Activated CD4-positive, alpha-beta T cell treated with anti-CD3 and anti-CD28 coated beads, Interleukin-2, amount 10 ng/mL, durations not matched to agents 24 days and 14 days (primary cell): Measurements from ENCODE around the gene SLC35E3. TPM values are rescaled to one million over a fixed set of nuclear protein-coding genes. Genes with fewer than 3 reads are reported as not detected.
"Not testable (repeated sequence)": the region's sequence is repeated elsewhere in the genome, so short reads cannot be mapped to it uniquely, and the experiment has no call there.

Experiments used
- DNase-seq: peaks from one replicate; pipeline ENCODE4 v3.0.0; 2022
- H3K27ac Mint-ChIP-seq: one replicate; pipeline ENCODE4 v1.8.0; 2022; ENCODE audit warnings: mild to moderate bottlenecking, mixed read lengths
- H3K27me3 Mint-ChIP-seq: one replicate; pipeline ENCODE4 v1.8.0; 2022; ENCODE audit warnings: mixed read lengths
- H3K36me3 Mint-ChIP-seq: one replicate; pipeline ENCODE4 v1.8.0; 2022; ENCODE audit warnings: low read depth, mild to moderate bottlenecking, mixed read lengths
- H3K4me1 Mint-ChIP-seq: one replicate; pipeline ENCODE4 v1.8.0; 2021; ENCODE audit warnings: mixed read lengths
- H3K4me3 Mint-ChIP-seq: one replicate; pipeline ENCODE4 v1.8.0; 2022; ENCODE audit warnings: mild to moderate bottlenecking, moderate library complexity, mixed read lengths
- H3K9me3 Mint-ChIP-seq: one replicate; pipeline ENCODE4 v1.8.0; 2021; ENCODE audit warnings: mixed read lengths
- intact Hi-C: fragments of 100-400 bp; cut with micrococcal nuclease; formaldehyde crosslinking; loops from one replicate; pipeline ENCODE4 v1.15.1; 2023
- total RNA-seq: library from RNA; stranded (reverse); gene quantifications from 2 replicates; pipeline ENCODE4 v1.2.3, GENCODE V29; 2022

SLC35E3 gene
- total RNA-seq, 1 donor from 2014 or later, result 4.2 TPM

DNA sequence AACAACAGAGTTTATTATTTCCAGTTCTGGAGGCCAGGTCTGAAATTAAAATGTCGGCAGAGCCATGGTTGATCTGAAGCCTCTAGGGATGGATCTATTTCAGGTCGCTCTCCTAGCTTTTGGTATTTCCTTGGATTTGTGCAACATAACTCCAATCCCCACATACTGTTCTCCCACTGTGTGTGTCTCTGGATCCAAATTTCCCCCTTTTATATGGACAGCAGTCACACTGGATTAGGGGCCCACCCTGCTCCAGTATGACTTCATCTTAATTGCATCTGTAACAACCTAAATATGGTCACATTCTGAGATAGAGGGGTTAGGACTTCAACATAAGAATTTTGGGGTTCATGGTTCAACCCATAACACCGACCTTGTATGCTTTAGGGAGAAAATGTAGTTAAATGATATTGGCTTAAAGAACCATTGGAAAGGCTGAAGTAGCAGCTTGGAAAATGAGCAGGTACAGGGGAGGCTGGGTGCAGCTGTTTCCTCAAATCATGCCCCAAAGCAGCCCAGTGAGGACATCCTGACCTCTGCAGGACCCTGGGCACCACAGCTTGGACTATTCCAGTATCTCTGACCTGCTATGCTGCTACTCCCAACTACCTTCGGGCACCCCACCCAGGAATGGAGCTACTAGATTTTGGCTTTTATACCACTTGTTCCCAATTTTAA, 48.1 kb downstream of the SLC35E3 start:
- H3K27me3 Mint-ChIP-seq, result no peaks in the 10 kb centered on the region
- no peaks in the 10 kb centered on the region for H3K9me3 Mint-ChIP-seq
- H3K36me3 Mint-ChIP-seq, result no peaks in the 10 kb centered on the region
- no peak overlapping the region for H3K27ac Mint-ChIP-seq
- no peak for DNase-seq
- no peaks in the 10 kb centered on the region for H3K4me1 Mint-ChIP-seq
- no peak overlapping the region for H3K4me3 Mint-ChIP-seq
- intact Hi-C loops, result no loop called here

DNA sequence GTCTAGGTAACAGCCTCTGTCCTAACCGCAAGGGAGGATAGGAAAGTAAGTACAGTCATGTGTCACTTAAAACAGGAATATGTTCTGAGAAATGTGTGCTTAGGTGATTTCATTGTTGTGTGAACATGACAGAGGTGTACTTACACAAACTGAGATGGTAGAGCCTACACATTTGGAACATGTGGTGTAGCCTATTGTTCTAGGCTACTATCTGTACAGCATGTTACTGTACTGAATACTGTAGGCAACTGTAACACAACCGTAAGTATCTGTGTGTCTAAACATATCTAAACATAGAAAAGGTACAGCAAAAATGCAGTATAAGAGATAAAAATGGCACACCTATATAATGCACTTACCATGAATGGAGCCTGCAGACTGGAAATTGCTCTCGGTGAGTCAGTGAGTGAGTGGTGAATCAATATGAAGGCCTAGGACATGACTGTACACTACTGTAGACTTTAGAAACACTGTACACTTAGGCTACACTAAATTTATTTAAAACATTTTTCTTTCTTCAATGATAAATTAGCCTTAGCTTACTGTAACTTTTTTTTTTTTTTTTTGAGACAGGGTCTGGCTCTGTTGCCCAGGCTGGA, 48.8 kb downstream of the SLC35E3 start:
- Mint-ChIP-seq H3K4me3 (no peak overlapping the region), H3K27me3 (no peaks in the 10 kb centered on the region), H3K27ac (no peak overlapping the region), H3K4me1 (no peaks in the 10 kb centered on the region), H3K9me3 (no peaks in the 10 kb centered on the region), H3K36me3 (no peaks in the 10 kb centered on the region)
- intact Hi-C loops, result no loop called here
- no peak for DNase-seq

GRCh38 chr12:68796399-68796798, 50.4 kb downstream of the SLC35E3 start:
- Mint-ChIP-seq H3K4me3 (no peak overlapping the region), H3K36me3 (no peaks in the 10 kb centered on the region), H3K27me3 (no peaks in the 10 kb centered on the region), H3K9me3 (no peaks in the 10 kb centered on the region), H3K4me1 (no peaks in the 10 kb centered on the region), H3K27ac (no peak overlapping the region)
- no peak for DNase-seq
- intact Hi-C loops, result no loop called here

GRCh38 chr12:68798882-68799234, 52.9 kb downstream of the SLC35E3 start:
- no peaks in the 10 kb centered on the region for H3K9me3 Mint-ChIP-seq
- no peak overlapping the region for H3K27ac Mint-ChIP-seq
- intact Hi-C loops, result no loop called here
- no peaks in the 10 kb centered on the region for H3K27me3 Mint-ChIP-seq
- no peak for DNase-seq
- H3K36me3 Mint-ChIP-seq, result no peaks in the 10 kb centered on the region
- no peak overlapping the region for H3K4me3 Mint-ChIP-seq
- H3K4me1 Mint-ChIP-seq, result peaks cover 4% of the 10 kb centered on the region

GRCh38 chr12:68800294-68800693, 54.3 kb downstream of the SLC35E3 start:
- Mint-ChIP-seq H3K27ac (no peak overlapping the region), H3K36me3 (no peaks in the 10 kb centered on the region), H3K27me3 (no peaks in the 10 kb centered on the region), H3K4me3 (no peak overlapping the region), H3K9me3 (no peaks in the 10 kb centered on the region), H3K4me1 (peaks cover 5% of the 10 kb centered on the region)
- intact Hi-C loops, result loop anchor here (10.0 kb wide), 3 partner anchors 305 to 575 kb away; partner anchors contain the start of gene IL26
- DNase-seq, result no peak

- intact Hi-C loops, result loop anchor here (10.0 kb wide), 3 partner anchors 306 to 576 kb away; partner anchors contain the start of gene IL26
- not testable (repeated sequence) for H3K27ac Mint-ChIP-seq, DNase-seq, H3K4me3 Mint-ChIP-seq, H3K9me3 Mint-ChIP-seq, H3K36me3 Mint-ChIP-seq, H3K4me1 Mint-ChIP-seq, H3K27me3 Mint-ChIP-seq
Observed at GRCh38 chr12:68801124-68801523, 55.1 kb downstream of the SLC35E3 start.

GRCh38 chr12:68802372-68802745, 56.4 kb downstream of the SLC35E3 start:
- not testable (repeated sequence) for H3K9me3 Mint-ChIP-seq, H3K27ac Mint-ChIP-seq, DNase-seq, H3K27me3 Mint-ChIP-seq, H3K4me3 Mint-ChIP-seq, H3K4me1 Mint-ChIP-seq, H3K36me3 Mint-ChIP-seq
- intact Hi-C loops, result loop anchor here (10.0 kb wide), 3 partner anchors 308 to 578 kb away; partner anchors contain the start of gene IL26

DNA sequence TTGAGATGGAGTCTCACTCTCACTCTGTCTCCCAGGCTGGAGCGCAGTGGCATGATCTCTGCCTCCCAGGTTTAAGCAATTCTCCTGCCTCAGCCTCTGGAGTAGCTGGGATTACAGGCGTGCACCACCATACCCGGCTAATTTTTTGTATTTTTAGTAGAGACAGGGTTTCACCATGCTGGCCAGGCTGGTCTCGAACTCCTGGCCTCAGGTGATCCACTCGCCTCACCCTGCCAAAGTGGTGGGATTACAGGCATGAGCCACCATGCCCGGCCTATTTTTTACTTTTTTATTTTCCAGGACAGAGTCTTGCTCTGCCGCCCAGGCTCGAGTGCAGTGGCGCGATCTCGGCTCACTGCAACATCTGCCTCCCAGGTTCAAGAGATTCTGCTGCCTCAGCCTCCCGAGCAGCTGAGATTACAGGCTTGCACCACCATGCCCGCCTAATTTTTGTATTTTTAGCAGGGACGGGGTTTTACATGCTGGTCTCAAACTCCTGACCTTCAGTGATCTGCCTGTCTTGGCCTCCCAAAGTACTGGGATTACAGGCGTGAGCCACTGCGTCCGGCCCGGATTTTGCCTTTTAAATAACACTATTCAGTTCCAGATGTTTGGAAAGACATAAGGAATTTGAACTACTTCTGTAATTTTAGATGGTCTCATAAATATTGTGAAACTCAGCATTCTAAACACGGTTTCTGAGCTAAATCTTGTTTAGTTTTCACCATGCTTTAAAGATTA, 57.1 kb downstream of the SLC35E3 start:
- not testable (repeated sequence) for H3K9me3 Mint-ChIP-seq, DNase-seq, H3K27me3 Mint-ChIP-seq, H3K27ac Mint-ChIP-seq, H3K36me3 Mint-ChIP-seq, H3K4me3 Mint-ChIP-seq
- intact Hi-C loops, result loop anchor here (10.0 kb wide), 3 partner anchors 308 to 578 kb away; partner anchors contain the start of gene IL26
- peaks cover 10% of the 10 kb centered on the region for H3K4me1 Mint-ChIP-seq

DNA sequence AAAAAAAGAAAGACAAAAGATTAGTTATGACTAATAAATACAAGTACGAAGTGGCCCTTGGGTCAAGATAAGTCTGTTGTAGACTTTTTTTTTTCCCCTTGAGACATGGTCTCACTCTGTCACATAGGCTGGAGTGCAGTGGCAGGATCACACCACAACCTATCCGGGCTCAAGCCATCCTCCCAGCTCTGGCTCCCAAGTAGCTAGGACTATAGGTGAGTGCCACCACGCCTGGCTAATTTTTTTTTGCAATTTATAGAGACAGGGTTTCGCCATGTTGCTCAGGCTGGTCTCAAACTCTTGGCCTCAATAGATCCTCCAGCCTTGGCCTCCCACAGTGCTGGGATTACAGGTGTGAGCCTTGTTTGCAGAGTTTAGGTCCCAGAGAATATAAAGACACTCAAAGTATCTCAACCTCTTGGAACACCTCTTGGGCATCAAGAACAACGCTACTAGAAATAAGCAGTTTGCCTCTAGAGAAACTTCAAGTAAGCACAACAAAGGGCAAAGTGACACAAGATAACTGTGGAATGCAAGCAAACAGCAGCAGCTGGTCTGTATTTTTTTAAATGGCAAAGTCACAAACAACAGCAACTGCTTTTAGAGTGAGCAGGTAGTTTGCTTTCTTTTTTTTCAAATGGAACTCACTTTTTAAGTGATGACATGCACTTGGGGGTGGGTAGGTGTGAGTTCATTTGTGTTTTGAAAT, 58.1 kb downstream of the SLC35E3 start:
- no peak for DNase-seq
- H3K27me3 Mint-ChIP-seq, result peaks cover 3% of the 10 kb centered on the region

GRCh38 chr12:68804657-68805591, 58.9 kb downstream of the SLC35E3 start:
- H3K36me3 Mint-ChIP-seq, result peaks cover 14% of the 10 kb centered on the region
- no peak for DNase-seq

More for the DNA sequence above, 58.1 kb downstream of the SLC35E3 start:
- Mint-ChIP-seq H3K9me3 (no peaks in the 10 kb centered on the region), H3K4me1 (peaks cover 15% of the 10 kb centered on the region), H3K27ac (no peak overlapping the region), H3K36me3 (peaks cover 6% of the 10 kb centered on the region), H3K4me3 (no peak overlapping the region)
- intact Hi-C loops, result loop anchor here (10.0 kb wide), 3 partner anchors 309 to 579 kb away; partner anchors contain the start of gene IL26

GRCh38 chr12:68805592-68806120, 59.7 kb downstream of the SLC35E3 start:
- H3K9me3 Mint-ChIP-seq, result no peaks in the 10 kb centered on the region
- intact Hi-C loops, result loop anchor here (5.0 to 10.0 kb wide), 5 partner anchors 311 to 1437 kb away; partner anchors contain the start of genes CCT2, CNOT2 and IL26
- peaks cover 17% of the 10 kb centered on the region for H3K36me3 Mint-ChIP-seq
- no peak overlapping the region for H3K27ac Mint-ChIP-seq
- H3K27me3 Mint-ChIP-seq, result peaks cover 3% of the 10 kb centered on the region
- H3K4me3 Mint-ChIP-seq, result no peak overlapping the region
- peaks cover 15% of the 10 kb centered on the region for H3K4me1 Mint-ChIP-seq
- DNase-seq, result no peak

More at GRCh38 chr12:68804657-68805591, 58.9 kb downstream of the SLC35E3 start:
- no peak overlapping the region for H3K4me3 Mint-ChIP-seq
- peaks cover 3% of the 10 kb centered on the region for H3K27me3 Mint-ChIP-seq
- no peaks in the 10 kb centered on the region for H3K9me3 Mint-ChIP-seq
- H3K27ac Mint-ChIP-seq, result no peak overlapping the region
- intact Hi-C loops, result loop anchor here (5.0 to 10.0 kb wide), 5 partner anchors 310 to 1437 kb away; partner anchors contain the start of genes CCT2, CNOT2 and IL26
- H3K4me1 Mint-ChIP-seq, result peaks cover 15% of the 10 kb centered on the region

DNA sequence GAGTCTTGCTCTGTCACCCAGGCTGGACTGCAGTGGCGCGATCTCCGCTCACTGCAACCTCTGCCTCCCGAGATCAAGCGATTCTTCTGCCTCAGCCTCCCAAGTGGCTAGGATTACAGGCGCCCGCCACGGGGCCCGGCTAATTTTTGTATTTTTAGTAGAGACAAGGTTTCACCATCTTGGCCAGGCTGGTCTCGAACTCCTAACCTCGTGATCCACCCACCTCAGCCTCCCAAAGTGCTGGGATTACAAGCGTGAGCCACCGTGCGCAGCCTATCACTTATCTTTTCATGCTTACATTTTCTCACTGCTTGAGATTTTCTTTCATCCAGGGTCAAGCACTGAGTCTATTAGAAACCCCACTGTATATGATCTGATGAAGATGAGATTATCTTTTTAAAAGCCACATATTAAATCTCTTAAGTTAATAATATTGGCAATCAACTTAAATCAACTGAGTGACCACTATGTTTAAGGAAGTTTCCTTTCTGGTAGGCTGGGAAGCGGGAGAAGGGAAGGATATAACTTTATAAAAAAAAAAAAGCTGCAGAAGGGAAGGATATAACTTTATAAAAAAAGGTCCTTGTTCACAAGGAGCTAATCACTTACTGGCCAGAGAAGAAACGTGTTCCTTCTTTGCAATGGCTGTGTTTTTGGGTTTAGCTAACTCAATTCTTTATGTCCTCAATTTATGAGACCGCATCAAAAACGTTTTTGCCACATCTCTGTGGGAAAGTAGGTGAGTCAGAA, 60.7 kb downstream of the SLC35E3 start:
- peak overlapping the region; percentile 90 for H3K4me3 Mint-ChIP-seq
- H3K9me3 Mint-ChIP-seq, result no peaks in the 10 kb centered on the region
- H3K27me3 Mint-ChIP-seq, result peaks cover 3% of the 10 kb centered on the region
- peaks cover 27% of the 10 kb centered on the region for H3K36me3 Mint-ChIP-seq
- DNase-seq, result no peak
- H3K27ac Mint-ChIP-seq, result peak overlapping the region; percentile 98
- peaks cover 22% of the 10 kb centered on the region for H3K4me1 Mint-ChIP-seq
- intact Hi-C loops, result loop anchor here (1.0 to 10.0 kb wide), 7 partner anchors 60 to 1436 kb away; partner anchors contain the start of genes CCT2, CNOT2, IL26 and NUP107
